NCI-H1417 treated with DMSO at 0.1 percent for 48 hours (cell line): Measurements from ENCODE around the gene JAZF1.

Source experiments
- DNase-seq: peaks from one replicate; lab custom pipeline; 2025; lab: John Stamatoyannopoulos, UW

Gene JAZF1

DNA sequence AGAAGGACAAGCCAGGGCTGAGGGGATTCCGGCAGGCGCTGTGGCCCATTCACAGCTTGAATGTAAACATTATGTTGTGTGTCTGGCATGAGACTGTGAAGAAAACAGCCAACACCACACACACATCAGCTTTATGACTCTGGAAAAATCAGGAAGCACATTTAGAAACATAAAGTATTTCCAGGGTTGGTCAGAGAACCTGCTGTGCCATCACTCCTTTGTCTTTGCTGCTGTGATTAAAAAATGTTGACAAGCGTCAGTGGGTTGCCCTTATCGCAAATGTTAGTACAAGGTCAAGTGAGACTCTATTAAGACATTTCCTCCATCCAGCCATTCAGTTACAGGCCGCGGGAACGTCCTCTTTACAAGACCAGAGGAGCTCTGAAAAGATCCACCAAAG, 345.2 kb downstream of the JAZF1 start:
- no peak for DNase-seq

DNA sequence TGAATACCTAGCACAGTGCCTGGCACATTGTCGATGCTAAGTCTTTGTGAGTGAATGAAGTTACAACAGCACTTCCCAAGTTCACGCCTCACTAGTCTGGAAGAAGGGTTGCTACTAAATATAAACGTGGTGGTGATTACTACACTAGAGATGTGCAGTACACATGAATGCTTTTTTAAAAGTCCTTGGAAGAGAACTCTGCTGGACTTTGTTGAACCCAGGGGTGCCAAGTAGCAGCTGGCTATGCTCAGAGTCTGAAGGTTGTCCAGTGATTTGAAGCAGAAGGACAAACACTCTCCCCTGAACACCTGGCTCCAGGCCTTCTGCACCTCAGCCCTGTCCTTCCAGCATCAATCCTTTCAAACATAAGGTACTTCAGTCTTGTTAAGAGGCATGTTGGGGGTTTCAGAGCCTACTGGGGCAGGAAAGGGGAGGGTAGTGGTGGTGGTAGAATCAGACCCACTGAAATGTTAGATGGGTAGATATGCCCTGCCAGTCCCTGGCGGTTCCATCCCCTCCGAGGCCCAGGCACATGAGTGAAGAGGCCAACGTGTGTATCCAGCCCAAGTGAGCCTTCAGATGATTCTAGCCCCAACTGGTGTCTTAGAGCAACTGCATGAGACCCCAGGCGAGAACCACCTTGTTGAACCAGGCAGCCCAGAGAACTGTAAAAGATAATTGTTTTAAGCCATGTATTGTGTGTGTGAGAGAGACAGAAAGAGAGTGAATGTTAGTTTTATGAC, 346.2 kb downstream of the JAZF1 start:
- no peak for DNase-seq

DNA sequence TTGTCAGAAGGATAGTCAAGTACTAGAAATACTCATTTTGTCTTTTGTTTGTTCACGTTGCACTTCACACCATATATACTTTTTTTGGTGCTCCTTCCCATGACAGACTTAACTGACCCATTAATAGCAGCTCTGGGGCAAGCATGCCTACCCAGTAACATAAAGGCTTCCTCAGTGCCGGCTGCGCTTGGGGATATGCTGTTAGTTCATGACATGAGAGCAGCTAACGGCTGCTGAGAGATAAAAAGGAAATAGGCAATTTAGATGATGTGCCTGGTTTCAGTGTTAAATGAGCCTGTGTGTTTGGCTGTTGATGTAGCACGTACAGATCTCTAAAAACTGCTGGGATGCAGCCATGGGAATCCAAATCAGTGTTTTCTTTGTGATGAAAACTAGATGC, 354.2 kb downstream of the JAZF1 start:
- DNase-seq: no peak

DNA sequence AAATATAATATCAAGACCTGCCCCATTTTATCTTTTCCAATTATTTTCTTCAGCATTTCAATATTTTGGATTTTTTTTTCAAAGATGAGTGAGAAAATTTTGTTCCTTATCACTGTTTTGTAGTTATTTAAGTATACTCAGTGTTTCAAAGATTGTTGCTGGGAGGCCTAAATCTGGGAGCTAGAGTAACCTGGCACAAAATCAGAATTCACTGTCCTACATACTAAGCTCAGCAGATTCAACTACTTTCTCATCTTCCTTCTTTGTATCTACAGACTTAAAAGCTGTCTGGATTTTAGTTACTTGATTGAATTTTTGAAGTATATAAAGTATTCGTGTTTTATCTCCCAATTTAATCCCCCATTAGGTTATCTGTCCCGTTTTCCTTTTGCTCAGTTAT, 354.7 kb downstream of the JAZF1 start:
- no peak for DNase-seq

DNA sequence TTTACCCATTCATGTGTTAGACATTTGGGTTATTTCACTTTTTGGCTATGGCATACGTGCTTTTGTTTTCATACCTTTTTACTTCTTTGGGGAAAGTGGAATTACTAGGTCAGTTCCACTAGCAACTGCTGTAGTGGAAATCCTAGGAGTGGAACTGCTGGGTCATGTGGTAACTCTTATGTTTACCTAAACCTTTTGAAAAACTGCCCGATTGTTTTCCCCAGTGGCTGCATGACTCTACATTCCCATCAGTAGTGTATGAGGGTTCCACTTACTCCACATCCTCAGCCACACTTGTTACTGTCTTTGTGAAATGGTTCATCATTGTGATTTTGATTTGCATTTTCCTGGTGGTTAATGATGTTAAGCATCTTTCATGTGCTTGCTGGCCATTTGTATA, 358.4 kb downstream of the JAZF1 start:
- DNase-seq: no peak

DNA sequence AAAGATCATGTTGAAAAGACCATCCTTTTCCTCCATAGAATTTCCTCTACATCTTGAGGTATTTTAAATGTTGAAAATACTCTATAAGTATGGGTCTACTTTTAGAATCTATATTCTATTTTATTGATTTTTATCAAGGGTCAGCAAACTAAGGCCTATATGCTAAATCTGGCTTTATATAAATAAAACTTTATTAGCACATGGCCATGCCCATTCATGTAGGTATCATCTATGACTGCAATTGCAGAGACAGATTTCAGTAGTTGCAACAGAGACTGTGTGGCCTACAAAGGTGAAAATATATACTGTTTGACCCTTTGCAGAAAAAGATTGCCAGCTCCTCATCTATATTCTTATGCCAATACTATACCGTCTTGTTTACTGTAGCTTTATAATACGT, 367.9 kb downstream of the JAZF1 start:
- no peak for DNase-seq

DNA sequence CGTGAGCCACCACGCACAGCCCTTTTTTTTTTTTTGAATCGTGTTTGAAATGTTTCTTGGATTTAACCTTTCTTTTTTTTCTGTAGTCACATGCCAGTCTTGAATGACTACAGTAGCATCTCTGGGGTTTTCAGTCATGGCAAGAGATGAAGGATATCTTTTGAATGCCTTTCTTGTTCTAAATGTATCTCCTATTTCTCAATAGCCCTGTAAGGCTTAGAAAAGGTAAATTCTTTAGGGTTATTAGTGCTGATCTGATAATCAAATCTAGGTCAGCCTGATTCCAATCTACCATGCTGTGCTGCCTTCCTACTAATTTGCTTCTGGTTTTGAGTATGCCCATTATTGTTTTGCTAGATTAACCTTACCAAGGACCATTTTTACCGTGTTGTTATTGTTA, 370.4 kb downstream of the JAZF1 start:
- DNase-seq: no peak

DNA sequence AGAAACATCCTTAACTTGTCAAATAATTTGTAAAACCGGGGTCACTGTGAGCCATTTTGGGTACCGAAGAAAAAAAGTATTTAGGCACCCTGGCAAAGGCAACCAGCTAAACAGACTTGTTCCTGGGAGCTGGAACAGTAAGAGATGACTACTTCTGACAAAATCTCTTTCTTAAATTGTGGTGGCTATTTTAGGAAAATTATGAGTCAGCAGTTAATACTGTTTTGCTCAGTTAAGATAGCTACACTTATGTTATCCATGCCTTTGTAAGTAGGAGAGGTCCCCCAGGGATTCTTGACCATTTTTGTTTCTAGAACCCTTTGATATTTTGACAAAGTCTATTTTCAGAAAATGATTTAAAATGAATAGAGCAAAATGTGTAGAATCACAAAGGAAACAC, 372.0 kb downstream of the JAZF1 start:
- no peak for DNase-seq

DNA sequence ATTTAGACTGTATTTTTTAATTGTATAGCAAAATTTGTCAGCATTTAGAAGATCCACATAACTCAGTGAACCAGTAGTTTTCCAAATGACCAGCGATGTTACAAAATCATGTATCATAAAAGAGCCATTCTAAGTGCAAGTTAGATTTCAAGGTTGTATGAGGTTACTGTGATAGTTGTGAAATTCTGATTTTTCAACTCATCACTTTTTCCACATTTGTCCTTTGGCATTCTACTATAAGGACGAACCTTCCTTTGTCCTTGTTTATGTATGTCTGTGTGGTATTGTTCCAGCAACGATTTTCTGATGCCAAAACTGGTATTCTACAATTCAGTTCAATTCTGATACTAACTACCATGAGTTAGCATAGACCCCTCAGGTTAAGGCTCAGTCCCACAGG, 376.5 kb downstream of the JAZF1 start:
- DNase-seq: no peak

DNA sequence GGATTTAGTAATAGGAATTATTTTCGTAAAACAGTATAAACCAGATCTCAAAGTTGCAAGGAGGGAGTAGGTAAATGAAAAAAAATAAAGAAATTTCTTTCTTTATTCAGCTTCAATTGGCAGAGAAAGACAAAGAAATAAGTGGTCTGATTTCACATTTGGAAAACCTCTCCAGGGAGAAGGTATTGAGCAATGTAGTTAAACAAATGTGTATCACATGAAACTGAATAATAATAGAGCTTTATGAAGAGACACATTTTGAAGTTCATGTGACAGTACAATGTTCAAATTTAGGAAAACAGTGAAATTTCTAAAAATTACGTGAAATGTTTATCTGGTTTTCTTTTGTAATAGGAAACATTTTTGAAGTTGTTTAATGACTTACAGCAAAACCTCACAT, 377.6 kb downstream of the JAZF1 start:
- no peak for DNase-seq

DNA sequence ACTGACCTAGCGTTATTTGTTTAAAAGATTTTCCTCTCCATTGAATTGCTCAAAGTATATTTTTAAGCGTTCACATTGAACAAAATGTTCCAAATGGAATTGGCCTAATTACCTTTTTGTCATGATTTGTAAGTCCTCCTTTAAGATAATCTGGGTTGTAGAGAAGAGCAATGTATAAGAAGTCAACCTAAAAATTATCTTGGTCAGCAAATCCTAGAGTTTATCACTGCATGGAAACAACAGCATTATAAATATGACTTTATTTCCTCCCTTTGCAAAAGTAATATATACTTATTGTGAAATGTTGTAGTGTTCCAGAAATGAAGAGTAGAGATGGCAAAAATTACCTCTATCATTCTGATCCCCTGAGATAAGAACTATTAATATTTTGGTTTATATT, 381.4 kb downstream of the JAZF1 start:
- DNase-seq: no peak

DNA sequence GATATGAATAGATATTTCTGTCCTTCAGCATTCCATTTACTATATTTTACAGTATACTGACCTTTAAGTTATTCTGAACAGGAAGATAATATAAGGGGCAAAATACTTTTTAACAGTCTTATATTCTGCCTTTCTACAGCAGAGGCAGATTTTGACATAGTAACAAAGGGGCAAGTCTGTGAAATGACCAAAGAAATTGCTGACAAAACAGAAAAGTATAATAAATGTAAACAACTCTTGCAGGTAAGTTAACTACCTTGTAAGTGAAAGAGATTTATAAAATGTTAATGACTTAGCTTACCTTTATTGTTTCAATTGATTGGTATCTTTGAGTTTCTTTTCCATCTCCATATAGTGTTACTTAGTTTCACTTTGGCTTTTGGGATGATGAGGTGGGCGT, 384.6 kb downstream of the JAZF1 start:
- no peak for DNase-seq

DNA sequence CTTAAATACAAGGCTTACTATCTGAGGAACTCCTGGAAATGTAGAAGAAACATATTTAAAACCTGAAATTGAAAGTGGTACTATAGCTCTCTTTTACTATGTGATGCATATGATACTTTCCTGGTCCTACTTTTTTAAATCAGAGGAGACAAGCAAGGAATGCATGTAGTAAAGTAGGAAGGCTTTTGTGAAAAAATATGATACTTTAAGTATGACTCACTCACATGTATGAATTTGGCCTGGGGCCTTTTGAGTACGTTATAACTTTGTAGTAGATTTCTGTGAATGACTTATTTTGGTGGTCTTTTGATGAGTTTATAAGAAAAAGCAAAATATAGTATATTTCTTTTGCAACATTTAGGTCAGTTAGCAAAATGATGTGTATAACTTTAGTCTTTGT, 386.8 kb downstream of the JAZF1 start:
- no peak for DNase-seq

DNA sequence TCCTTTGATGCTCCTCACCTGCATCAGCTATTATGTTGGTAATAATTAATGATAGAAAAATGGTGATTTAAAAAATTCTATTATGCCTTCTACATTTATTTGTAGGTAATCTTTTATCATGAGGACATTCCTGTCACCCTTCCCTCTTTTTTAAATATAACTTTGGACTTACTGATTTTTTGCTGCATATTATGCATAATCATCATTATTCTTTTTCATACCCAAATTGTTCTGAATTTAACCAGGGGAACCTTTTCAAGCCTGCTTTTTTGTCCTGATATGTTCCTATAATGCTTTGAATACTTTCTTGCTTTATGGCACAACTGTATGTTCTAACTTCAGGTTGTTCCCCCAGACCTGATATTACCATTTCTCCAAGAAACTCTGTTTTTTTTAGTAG, 392.2 kb downstream of the JAZF1 start:
- no peak for DNase-seq

DNA sequence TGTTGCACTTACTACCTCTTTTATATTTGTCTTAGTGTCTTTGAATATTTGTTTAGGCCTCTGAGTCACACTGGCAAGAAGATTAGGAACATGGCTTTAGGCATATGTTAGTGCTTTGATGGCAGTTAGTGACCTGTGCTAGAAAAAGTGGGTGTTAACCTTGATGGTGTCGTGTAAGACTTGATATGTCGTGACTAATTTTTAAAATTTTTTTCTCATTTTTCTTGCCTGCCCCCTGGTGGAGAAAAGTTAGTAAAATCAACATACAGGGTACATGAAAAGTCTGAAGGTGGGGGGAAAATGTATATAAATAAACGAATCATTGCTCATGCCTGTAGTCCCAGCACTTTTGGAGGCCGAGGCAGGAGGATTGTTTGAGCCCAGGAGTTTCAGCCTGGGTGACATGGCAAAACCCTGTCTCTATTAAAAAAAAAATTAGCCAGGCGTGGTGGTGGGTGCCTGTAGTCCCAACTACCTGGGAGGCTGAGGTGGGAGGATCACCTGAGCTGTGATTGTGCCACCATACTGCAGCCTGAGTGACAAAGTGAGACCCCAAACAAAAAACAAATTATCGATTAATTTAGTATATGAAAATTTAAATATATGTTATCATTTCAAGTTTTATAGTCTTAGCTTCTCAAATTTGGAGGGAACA, 396.1 kb downstream of the JAZF1 start:
- DNase-seq: no peak

DNA sequence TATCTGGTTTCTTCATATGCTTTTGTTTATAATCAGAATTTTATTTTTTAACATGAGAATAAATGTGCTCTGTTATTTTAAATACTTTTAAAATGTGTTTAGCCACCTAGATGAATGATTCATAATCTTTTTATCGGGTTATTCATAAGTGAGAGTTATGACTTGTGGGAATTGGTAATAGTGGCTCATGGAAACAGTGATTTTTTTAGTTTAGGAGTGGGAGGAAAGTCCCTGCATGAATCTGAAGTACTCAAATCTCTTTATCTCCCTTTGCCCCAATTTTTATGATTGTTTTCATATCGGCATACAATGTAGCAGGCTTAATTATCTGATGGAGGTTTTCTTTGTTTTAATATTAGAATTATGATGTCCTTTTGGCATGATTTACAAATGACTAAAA, 397.7 kb downstream of the JAZF1 start:
- no peak for DNase-seq

DNA sequence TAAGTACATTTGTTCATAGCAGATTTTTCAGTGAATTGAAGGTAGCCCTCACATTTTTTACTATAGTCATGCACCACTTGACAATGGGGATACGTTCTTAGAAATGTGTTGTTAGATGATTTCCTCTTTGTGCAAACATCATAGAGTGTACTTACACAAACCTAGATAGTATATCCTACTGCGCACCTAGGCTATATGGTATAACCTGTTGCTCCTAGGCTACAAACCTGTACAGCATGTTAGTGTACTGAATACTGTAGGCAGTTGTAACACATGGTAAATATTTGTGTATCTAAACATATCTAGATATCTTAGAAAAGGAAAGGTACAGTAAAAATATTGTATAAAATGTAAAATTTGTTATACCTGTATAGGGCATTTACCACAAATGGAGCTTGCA, 399.4 kb downstream of the JAZF1 start:
- no peak for DNase-seq
